ENCODE results near the gene NSD2. TPM values are rescaled to one million over a fixed set of nuclear protein-coding genes. Genes with fewer than 3 reads are reported as not detected.

The NSD2 gene
- total RNA-seq, 1 donor from 2014 or later = 85.6 TPM

- TF ChIP-seq CTCF (conservative IDR thresholded peaks at IDR 0.05; ENCODE audit: low read depth, low read length) = no peak
- no peak for DNase-seq (ENCODE audit: low read depth)
- H3K4me3 ChIP-seq (ENCODE audit: low read depth, low read length) = no peak overlapping the region
Observed at GRCh38 chr4:1882850-1883271, 11.7 kb downstream of the NSD2 start.

GRCh38 chr4:1883583-1883982 is 12.4 kb downstream of the NSD2 start:
- H3K4me3 ChIP-seq (ENCODE audit: low read depth, low read length) = no peak overlapping the region
- no peak for DNase-seq (ENCODE audit: low read depth)
- TF ChIP-seq CTCF (conservative IDR thresholded peaks at IDR 0.05; ENCODE audit: low read depth, low read length) = no peak

- no peak for TF ChIP-seq CTCF (conservative IDR thresholded peaks at IDR 0.05; ENCODE audit: low read depth, low read length)
- no peak overlapping the region for H3K4me3 ChIP-seq (ENCODE audit: low read depth, low read length)
- no peak for DNase-seq (ENCODE audit: low read depth)
Observed at GRCh38 chr4:1885414-1885813, 14.2 kb downstream of the NSD2 start.

GRCh38 chr4:1887052-1887451 is 15.9 kb downstream of the NSD2 start:
- no peak for TF ChIP-seq CTCF (conservative IDR thresholded peaks at IDR 0.05; ENCODE audit: low read depth, low read length)
- no peak for DNase-seq (ENCODE audit: low read depth)
- no peak overlapping the region for H3K4me3 ChIP-seq (ENCODE audit: low read depth, low read length)

GRCh38 chr4:1890979-1891570 is 19.9 kb downstream of the NSD2 start:
- no peak overlapping the region for H3K4me3 ChIP-seq (ENCODE audit: low read depth, low read length)
- no peak for TF ChIP-seq CTCF (conservative IDR thresholded peaks at IDR 0.05; ENCODE audit: low read depth, low read length)
- no peak for DNase-seq (ENCODE audit: low read depth)

GRCh38 chr4:1895971-1896657 is 24.9 kb downstream of the NSD2 start:
- H3K4me3 ChIP-seq (ENCODE audit: low read depth, low read length) = no peak overlapping the region
- TF ChIP-seq CTCF (conservative IDR thresholded peaks at IDR 0.05; ENCODE audit: low read depth, low read length) = no peak
- no peak for DNase-seq (ENCODE audit: low read depth)

- no peak for TF ChIP-seq CTCF (conservative IDR thresholded peaks at IDR 0.05; ENCODE audit: low read depth, low read length)
- DNase-seq (ENCODE audit: low read depth) = no peak
- no peak overlapping the region for H3K4me3 ChIP-seq (ENCODE audit: low read depth, low read length)
Observed at GRCh38 chr4:1896658-1896991, 25.4 kb downstream of the NSD2 start.

All from epithelial cell of proximal tubule (primary cell).